ENCODE data around the gene CARD11. TPM values are rescaled to one million over a fixed set of nuclear protein-coding genes. Genes with fewer than 3 reads are reported as not detected.

Gene CARD11
- total and polyA plus RNA-seq, 2 of the 4 experiments (the other 2 are of a cell fraction): 0.18 to 0.26 TPM

DNA sequence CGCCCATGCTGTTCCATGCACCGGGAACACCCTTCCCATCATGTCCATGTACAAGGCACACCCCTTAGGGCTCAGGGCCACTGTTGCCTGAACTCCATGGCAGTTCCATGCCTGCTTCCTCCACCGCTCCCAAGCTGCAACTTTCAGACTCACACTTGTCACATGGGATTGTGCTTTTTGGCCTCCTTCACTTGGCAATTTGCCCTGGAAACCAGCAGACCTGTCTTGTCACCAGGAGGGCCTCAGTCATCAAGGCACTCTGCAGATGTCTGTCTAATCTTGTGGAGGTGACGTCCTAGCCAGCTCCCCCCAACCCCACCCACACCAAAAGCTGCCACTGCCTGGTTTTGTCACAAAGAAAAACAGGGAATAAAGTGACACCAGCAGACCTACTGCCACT lies 47.5 kb downstream of the CARD11 start:
- Histone ChIP-seq H3K4me2 (ENCODE audit: low read depth, low read length) (no peak overlapping the region), H2BK5ac (ENCODE audit: low read depth, low read length, poor library complexity, severe bottlenecking) (no peak overlapping the region), H3K4me3 (ENCODE audit: insufficient read depth, low read depth, low read length) (no peak overlapping the region), H3K79me1 (ENCODE audit: low read depth in 1 of 2, low read length in 2 of 2) (no peaks in the 10 kb centered on the region), H3K27ac (ENCODE audit: insufficient read depth, low read length) (no peak overlapping the region), H4K91ac (ENCODE audit: insufficient read depth, low read depth, low read length) (no peak overlapping the region), H2AK5ac (ENCODE audit: low read depth, low read length) (no peak overlapping the region), H3K27me3 (ENCODE audit: control insufficient read depth, insufficient read depth, low read length) (no peaks in the 10 kb centered on the region; the same call in 1 of the 2 replicates), H2BK120ac (ENCODE audit: low read depth, low read length) (no peak overlapping the region), H4K20me1 (ENCODE audit: insufficient read depth, low read length) (no peaks in the 10 kb centered on the region), H4K5ac (ENCODE audit: low read depth, low read length) (no peak overlapping the region), H3K9me3 (ENCODE audit: control insufficient read depth, insufficient read depth, low read length) (peaks cover 4% of the 10 kb centered on the region; the same call in 1 of the 2 replicates), H2AK9ac (replicated peaks; ENCODE audit: low read depth, low read length, poor library complexity) (no peak overlapping the region), H3K4me1 (ENCODE audit: control insufficient read depth, insufficient read depth, low read length) (no peaks in the 10 kb centered on the region), H2AFZ (replicated peaks; ENCODE audit: low read length, poor library complexity) (no peak overlapping the region), H2BK15ac (ENCODE audit: low read depth, low read length) (no peak overlapping the region), H3K9me1 (ENCODE audit: insufficient read depth, low read length) (no peaks in the 10 kb centered on the region), H3K36me3 (ENCODE audit: control insufficient read depth, insufficient read depth, low read length) (no peaks in the 10 kb centered on the region), H3K23ac (ENCODE audit: low read depth, low read length) (no peak overlapping the region), H3K14ac (replicated peaks; ENCODE audit: low read depth, low read length) (no peak overlapping the region), H3K56ac (ENCODE audit: extremely low read depth, insufficient read depth, low read length) (no peak overlapping the region), H4K8ac (ENCODE audit: low read depth in 2 of 2, low read length in 2 of 2) (no peak overlapping the region), H3K9ac (ENCODE audit: low read depth, low read length) (no peak overlapping the region), H3K18ac (ENCODE audit: low read depth, low read length) (no peak overlapping the region), H3K4ac (ENCODE audit: low read depth, low read length) (no peak overlapping the region), H2BK20ac (ENCODE audit: low read depth, low read length) (no peak overlapping the region)
- ChIA-PET POLR2A (ENCODE audit: unreplicated experiment) (no interaction called here), CTCF (no interaction called here)
- BruUV-seq (replicated peaks): no TSS peak
- DNase-seq: no peak
- in situ Hi-C loops (cut with MboI; ENCODE audit: low sequenced_read_pairs): no loop called here
- intact Hi-C loops (cut with micrococcal nuclease): no loop called here
- WGBS, 2 experiments (ENCODE audit: extremely low coverage in 2 of 2, insufficient read length in 1 of 2): 0% methylated on average over 1 of the region's 4 CpGs; no CpG with 5 or more reads in 1 of the 2 experiments
- dilution Hi-C loops (cut with HindIII; ENCODE audit: low sequenced_read_pairs, unreplicated experiment): no loop called here
- TF ChIP-seq, protein P1, sequence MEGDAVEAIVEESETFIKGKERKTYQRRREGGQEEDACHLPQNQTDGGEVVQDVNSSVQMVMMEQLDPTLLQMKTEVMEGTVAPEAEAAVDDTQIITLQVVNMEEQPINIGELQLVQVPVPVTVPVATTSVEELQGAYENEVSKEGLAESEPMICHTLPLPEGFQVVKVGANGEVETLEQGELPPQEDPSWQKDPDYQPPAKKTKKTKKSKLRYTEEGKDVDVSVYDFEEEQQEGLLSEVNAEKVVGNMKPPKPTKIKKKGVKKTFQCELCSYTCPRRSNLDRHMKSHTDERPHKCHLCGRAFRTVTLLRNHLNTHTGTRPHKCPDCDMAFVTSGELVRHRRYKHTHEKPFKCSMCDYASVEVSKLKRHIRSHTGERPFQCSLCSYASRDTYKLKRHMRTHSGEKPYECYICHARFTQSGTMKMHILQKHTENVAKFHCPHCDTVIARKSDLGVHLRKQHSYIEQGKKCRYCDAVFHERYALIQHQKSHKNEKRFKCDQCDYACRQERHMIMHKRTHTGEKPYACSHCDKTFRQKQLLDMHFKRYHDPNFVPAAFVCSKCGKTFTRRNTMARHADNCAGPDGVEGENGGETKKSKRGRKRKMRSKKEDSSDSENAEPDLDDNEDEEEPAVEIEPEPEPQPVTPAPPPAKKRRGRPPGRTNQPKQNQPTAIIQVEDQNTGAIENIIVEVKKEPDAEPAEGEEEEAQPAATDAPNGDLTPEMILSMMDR (conservative IDR thresholded peaks at IDR 0.05; ENCODE audit: low read depth, low read length): no peak
- no peak for TF ChIP-seq MXI1 (IDR thresholded peaks at IDR 0.05; ENCODE audit: borderline replicate concordance, low read depth, low read length)
- TF ChIP-seq RAD21 (IDR thresholded peaks at IDR 0.05; ENCODE audit: low read length): no peak
- TF ChIP-seq RCOR1 (IDR thresholded peaks at IDR 0.05; ENCODE audit: insufficient replicate concordance, low read length): no peak
- no peak for TF ChIP-seq SMC3 (IDR thresholded peaks at IDR 0.05; ENCODE audit: low read depth, low read length)
- no peak for TF ChIP-seq RFX5 (IDR thresholded peaks at IDR 0.05; ENCODE audit: low read depth, low read length)
- TF ChIP-seq, protein P2, sequence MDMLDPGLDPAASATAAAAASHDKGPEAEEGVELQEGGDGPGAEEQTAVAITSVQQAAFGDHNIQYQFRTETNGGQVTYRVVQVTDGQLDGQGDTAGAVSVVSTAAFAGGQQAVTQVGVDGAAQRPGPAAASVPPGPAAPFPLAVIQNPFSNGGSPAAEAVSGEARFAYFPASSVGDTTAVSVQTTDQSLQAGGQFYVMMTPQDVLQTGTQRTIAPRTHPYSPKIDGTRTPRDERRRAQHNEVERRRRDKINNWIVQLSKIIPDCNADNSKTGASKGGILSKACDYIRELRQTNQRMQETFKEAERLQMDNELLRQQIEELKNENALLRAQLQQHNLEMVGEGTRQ (IDR thresholded peaks at IDR 0.05; ENCODE audit: low read depth, low read length): no peak
- TF ChIP-seq, protein P3, sequence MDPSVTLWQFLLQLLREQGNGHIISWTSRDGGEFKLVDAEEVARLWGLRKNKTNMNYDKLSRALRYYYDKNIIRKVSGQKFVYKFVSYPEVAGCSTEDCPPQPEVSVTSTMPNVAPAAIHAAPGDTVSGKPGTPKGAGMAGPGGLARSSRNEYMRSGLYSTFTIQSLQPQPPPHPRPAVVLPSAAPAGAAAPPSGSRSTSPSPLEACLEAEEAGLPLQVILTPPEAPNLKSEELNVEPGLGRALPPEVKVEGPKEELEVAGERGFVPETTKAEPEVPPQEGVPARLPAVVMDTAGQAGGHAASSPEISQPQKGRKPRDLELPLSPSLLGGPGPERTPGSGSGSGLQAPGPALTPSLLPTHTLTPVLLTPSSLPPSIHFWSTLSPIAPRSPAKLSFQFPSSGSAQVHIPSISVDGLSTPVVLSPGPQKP (IDR thresholded peaks at IDR 0.05; ENCODE audit: borderline replicate concordance, low read depth, low read length): no peak
- no peak for TF ChIP-seq CEBPB (IDR thresholded peaks at IDR 0.05; ENCODE audit: low read depth, low read length)
- ATAC-seq (ENCODE audit: low read depth): no peak

Data from IMR-90 (cell line).